ENCODE results near the gene AMER3. TPM values are rescaled to one million over a fixed set of nuclear protein-coding genes. Genes with fewer than 3 reads are reported as not detected.

Gene AMER3
- total and polyA plus RNA-seq, 5 experiments from 2014 or later: not detected

GRCh38 chr2:130795431-130795830 lies 40.1 kb downstream of the AMER3 start:
- POLR2A ChIA-PET: no interaction called here
- no peak for ATAC-seq
- Mint-ChIP-seq H3K4me3 (peak overlapping the region in 2 of 10 donors; percentile 24 to 67), H3K36me3 (no peaks in the 10 kb centered on the region), H3K4me1 (peaks cover 0 to 24% (median 7%) of the 10 kb centered on the region in 4 donors), H3K27me3 (peaks cover 0 to 5% (median 0%) of the 10 kb centered on the region in 5 donors), H3K9me3 (no peaks in the 10 kb centered on the region), H3K27ac (no peak overlapping the region)
- DNase-seq: no peak

GRCh38 chr2:130796290-130796689 lies 41.0 kb downstream of the AMER3 start:
- Mint-ChIP-seq H3K36me3 (no peaks in the 10 kb centered on the region), H3K27ac (no peak overlapping the region), H3K27me3 (peaks cover 0 to 5% (median 0%) of the 10 kb centered on the region in 5 donors), H3K9me3 (no peaks in the 10 kb centered on the region), H3K4me1 (peaks cover 0 to 24% (median 7%) of the 10 kb centered on the region in 4 donors), H3K4me3 (peak overlapping the region in 5 of 10 donors; percentile 19 to 67 (median 52))
- DNase-seq: peak in 1 of 10 donors; percentile 5
- no peak for ATAC-seq
- POLR2A ChIA-PET: no interaction called here

GRCh38 chr2:130797493-130798435 lies 42.4 kb downstream of the AMER3 start:
- peak overlapping the region in 7 of 10 donors; percentile 61 to 81 (median 69) for H3K27ac Mint-ChIP-seq
- peak; percentile 78 to 96 (median 91) for DNase-seq
- H3K9me3 Mint-ChIP-seq: no peaks in the 10 kb centered on the region
- peak; percentile 88 to 90 for ATAC-seq
- H3K4me3 Mint-ChIP-seq: peak overlapping the region; percentile 66 to 84 (median 71)
- peaks cover 0 to 24% (median 7%) of the 10 kb centered on the region in 4 donors for H3K4me1 Mint-ChIP-seq
- peaks cover 0 to 4% (median 0%) of the 10 kb centered on the region in 5 donors for H3K27me3 Mint-ChIP-seq
- no peaks in the 10 kb centered on the region for H3K36me3 Mint-ChIP-seq
- POLR2A ChIA-PET: interaction anchor here (0.6 to 2.3 kb wide), 7 partner anchors 70 to 695 kb away, joined by 3 to 14 read pairs (median 3); partner anchors contain the start of genes GPR148, IMP4 and MZT2A

- POLR2A ChIA-PET: interaction anchor here (1.5 to 2.3 kb wide), 2 partner anchors 71 to 75 kb away, joined by 7 to 14 read pairs; partner anchors contain the start of gene GPR148
These were observed 43.3 kb downstream of the AMER3 start for GRCh38 chr2:130798472-130799218.

GRCh38 chr2:130799295-130799694 lies 44.0 kb downstream of the AMER3 start:
- Mint-ChIP-seq H3K36me3 (no peaks in the 10 kb centered on the region), H3K27me3 (peaks cover 0 to 2% (median 0%) of the 10 kb centered on the region in 5 donors), H3K4me1 (peaks cover 0 to 24% (median 7%) of the 10 kb centered on the region in 4 donors), H3K27ac (peak overlapping the region in 4 of 10 donors; percentile 17 to 69 (median 40)), H3K9me3 (no peaks in the 10 kb centered on the region), H3K4me3 (peak overlapping the region in 5 of 10 donors; percentile 20 to 84 (median 42))
- DNase-seq (no peak), ATAC-seq (no peak)
- POLR2A ChIA-PET: interaction anchor here (2.3 kb wide), 1 partner anchor 74 kb away, joined by 14 read pairs; no protein-coding TSS in a partner anchor

More at GRCh38 chr2:130798472-130799218, 43.3 kb downstream of the AMER3 start:
- Mint-ChIP-seq H3K27me3 (peaks cover 0 to 2% (median 0%) of the 10 kb centered on the region in 5 donors), H3K4me3 (peak overlapping the region; percentile 66 to 84 (median 71)), H3K4me1 (peaks cover 0 to 24% (median 7%) of the 10 kb centered on the region in 4 donors), H3K36me3 (no peaks in the 10 kb centered on the region), H3K27ac (peak overlapping the region in 5 of 10 donors; percentile 62 to 81 (median 74)), H3K9me3 (no peaks in the 10 kb centered on the region)
- no peak for ATAC-seq
- peak in 1 of 10 donors; percentile 9 for DNase-seq

- Mint-ChIP-seq H3K27me3 (peaks cover 1 to 13% (median 10%) of the 10 kb centered on the region in 5 donors), H3K4me1 (peaks cover 5 to 18% (median 6%) of the 10 kb centered on the region in 4 donors), H3K4me3 (no peak overlapping the region), H3K27ac (peak overlapping the region in 1 of 10 donors; percentile 22), H3K36me3 (no peaks in the 10 kb centered on the region), H3K9me3 (peaks cover 0 to 4% (median 0%) of the 10 kb centered on the region in 9 donors)
- DNase-seq: no peak
- ATAC-seq: no peak
- POLR2A ChIA-PET: no interaction called here
These were observed 50.3 kb downstream of the AMER3 start for GRCh38 chr2:130805613-130806012.

GRCh38 chr2:130806370-130806769 lies 51.0 kb downstream of the AMER3 start:
- peak in 1 of 2 donors; percentile 57 for ATAC-seq
- DNase-seq: no peak
- peak overlapping the region in 1 of 10 donors; percentile 24 for H3K27ac Mint-ChIP-seq
- peaks cover 0 to 4% (median 0%) of the 10 kb centered on the region in 9 donors for H3K9me3 Mint-ChIP-seq
- POLR2A ChIA-PET: no interaction called here
- H3K27me3 Mint-ChIP-seq: peaks cover 1 to 14% (median 12%) of the 10 kb centered on the region in 5 donors
- H3K4me1 Mint-ChIP-seq: peaks cover 5 to 18% (median 6%) of the 10 kb centered on the region in 4 donors
- no peak overlapping the region for H3K4me3 Mint-ChIP-seq
- H3K36me3 Mint-ChIP-seq: no peaks in the 10 kb centered on the region

- H3K4me3 Mint-ChIP-seq: no peak overlapping the region
- H3K27me3 Mint-ChIP-seq: peaks cover 1 to 14% (median 13%) of the 10 kb centered on the region in 5 donors
- H3K4me1 Mint-ChIP-seq: peaks cover 5 to 18% (median 6%) of the 10 kb centered on the region in 4 donors
- H3K27ac Mint-ChIP-seq: no peak overlapping the region
- ATAC-seq (no peak), DNase-seq (no peak)
- POLR2A ChIA-PET: no interaction called here
- H3K9me3 Mint-ChIP-seq: peaks cover 0 to 4% (median 0%) of the 10 kb centered on the region in 9 donors
- H3K36me3 Mint-ChIP-seq: no peaks in the 10 kb centered on the region
These were observed 52.5 kb downstream of the AMER3 start for GRCh38 chr2:130807659-130808385.

GRCh38 chr2:130808482-130809268 lies 53.3 kb downstream of the AMER3 start:
- POLR2A ChIA-PET: no interaction called here
- Mint-ChIP-seq H3K9me3 (peaks cover 0 to 4% (median 0%) of the 10 kb centered on the region in 9 donors), H3K36me3 (no peaks in the 10 kb centered on the region), H3K27me3 (peaks cover 1 to 14% (median 13%) of the 10 kb centered on the region in 5 donors), H3K4me1 (peaks cover 5 to 18% (median 6%) of the 10 kb centered on the region in 4 donors), H3K4me3 (peak overlapping the region in 1 of 10 donors; percentile 73), H3K27ac (peak overlapping the region in 1 of 10 donors; percentile 30)
- DNase-seq: no peak
- ATAC-seq: no peak

GRCh38 chr2:130810490-130810889 lies 55.1 kb downstream of the AMER3 start:
- no peak overlapping the region for H3K4me3 Mint-ChIP-seq
- H3K27ac Mint-ChIP-seq: peak overlapping the region in 1 of 10 donors; percentile 4
- POLR2A ChIA-PET: no interaction called here
- H3K9me3 Mint-ChIP-seq: peaks cover 0 to 4% (median 0%) of the 10 kb centered on the region in 9 donors
- peaks cover 1 to 21% (median 16%) of the 10 kb centered on the region in 5 donors for H3K27me3 Mint-ChIP-seq
- ATAC-seq: no peak
- H3K36me3 Mint-ChIP-seq: no peaks in the 10 kb centered on the region
- H3K4me1 Mint-ChIP-seq: peaks cover 5 to 17% (median 6%) of the 10 kb centered on the region in 4 donors
- no peak for DNase-seq

GRCh38 chr2:130813722-130814121 lies 58.4 kb downstream of the AMER3 start:
- H3K9me3 Mint-ChIP-seq: peaks cover 0 to 4% (median 0%) of the 10 kb centered on the region in 9 donors
- H3K4me1 Mint-ChIP-seq: peaks cover 0 to 1% (median 0%) of the 10 kb centered on the region in 4 donors
- no peaks in the 10 kb centered on the region for H3K36me3 Mint-ChIP-seq
- no peak overlapping the region for H3K27ac Mint-ChIP-seq
- POLR2A ChIA-PET: no interaction called here
- no peak for ATAC-seq
- no peak overlapping the region for H3K4me3 Mint-ChIP-seq
- peaks cover 5 to 21% (median 12%) of the 10 kb centered on the region in 5 donors for H3K27me3 Mint-ChIP-seq
- no peak for DNase-seq
